Activated gamma-delta T cell treated with anti-CD3 and anti-CD28 coated beads, Interleukin-2, amount 50 U/mL, for 16 hours (primary cell): ENCODE measurements around the gene SLC16A1.
"Not testable (repeated sequence)": the region's sequence is repeated elsewhere in the genome, so short reads cannot be mapped to it uniquely, and the experiment has no call there.

Experiments used
- DNase-seq: peaks from one replicate; pipeline ENCODE4 v3.0.0-alpha.2; 2020; ENCODE audit warnings: low read depth

The SLC16A1 gene

GRCh38 chr1:112955773-112956543 is at the start of gene SLC16A1:
SLC16A1 (minus strand) TSS chr1:112956196; CDS start chr1:112929308, 26,888 bp downstream.
- DNase-seq = peak; percentile 78

- DNase-seq = no peak
Observed at GRCh38 chr1:113003751-113004690, 48.0 kb upstream of the SLC16A1 start.

GRCh38 chr1:113002297-113002696 is 46.3 kb upstream of the SLC16A1 start:
- no peak for DNase-seq

GRCh38 chr1:112998592-112999235 is 42.7 kb upstream of the SLC16A1 start:
- DNase-seq = no peak

- no peak for DNase-seq
Observed at GRCh38 chr1:112997781-112998180, 41.8 kb upstream of the SLC16A1 start.

GRCh38 chr1:112995890-112996289 is 39.9 kb upstream of the SLC16A1 start:
- DNase-seq = no peak

GRCh38 chr1:112995021-112995420 is 39.0 kb upstream of the SLC16A1 start:
- DNase-seq = not testable (repeated sequence)

- DNase-seq = no peak
Observed at GRCh38 chr1:112992780-112993179, 36.8 kb upstream of the SLC16A1 start.

- DNase-seq = no peak
Observed at GRCh38 chr1:112991402-112992120, 35.6 kb upstream of the SLC16A1 start.

- DNase-seq = no peak
Observed at GRCh38 chr1:112990271-112990670, 34.3 kb upstream of the SLC16A1 start.

- DNase-seq = no peak
Observed at GRCh38 chr1:112988367-112988766, 32.4 kb upstream of the SLC16A1 start.

GRCh38 chr1:112985123-112985522 is 29.1 kb upstream of the SLC16A1 start:
- DNase-seq = no peak

- no peak for DNase-seq
Observed at GRCh38 chr1:112983537-112984131, 27.6 kb upstream of the SLC16A1 start.

GRCh38 chr1:112982853-112983536 is 27.0 kb upstream of the SLC16A1 start:
- no peak for DNase-seq

- no peak for DNase-seq
Observed at GRCh38 chr1:112982328-112982727, 26.3 kb upstream of the SLC16A1 start.

GRCh38 chr1:112981834-112982233 is 25.8 kb upstream of the SLC16A1 start:
- not testable (repeated sequence) for DNase-seq

- DNase-seq = no peak
Observed at GRCh38 chr1:112981426-112981825, 25.4 kb upstream of the SLC16A1 start.

GRCh38 chr1:112975336-112975735 is 19.3 kb upstream of the SLC16A1 start:
- no peak for DNase-seq

- DNase-seq = no peak
Observed at GRCh38 chr1:112974646-112975045, 18.6 kb upstream of the SLC16A1 start.

GRCh38 chr1:112973788-112974187 is 17.8 kb upstream of the SLC16A1 start:
- no peak for DNase-seq

GRCh38 chr1:112971006-112971405 is 15.0 kb upstream of the SLC16A1 start:
- no peak for DNase-seq
